ENCODE results near the gene TMEM208. TPM values are rescaled to one million over a fixed set of nuclear protein-coding genes. Genes with fewer than 3 reads are reported as not detected.

Gene TMEM208
- total and polyA plus RNA-seq, 2 of the 13 experiments (the other 11 are each of a cell fraction or from before 2014, with no cell fraction given): 58.8 to 72.9 TPM

DNA sequence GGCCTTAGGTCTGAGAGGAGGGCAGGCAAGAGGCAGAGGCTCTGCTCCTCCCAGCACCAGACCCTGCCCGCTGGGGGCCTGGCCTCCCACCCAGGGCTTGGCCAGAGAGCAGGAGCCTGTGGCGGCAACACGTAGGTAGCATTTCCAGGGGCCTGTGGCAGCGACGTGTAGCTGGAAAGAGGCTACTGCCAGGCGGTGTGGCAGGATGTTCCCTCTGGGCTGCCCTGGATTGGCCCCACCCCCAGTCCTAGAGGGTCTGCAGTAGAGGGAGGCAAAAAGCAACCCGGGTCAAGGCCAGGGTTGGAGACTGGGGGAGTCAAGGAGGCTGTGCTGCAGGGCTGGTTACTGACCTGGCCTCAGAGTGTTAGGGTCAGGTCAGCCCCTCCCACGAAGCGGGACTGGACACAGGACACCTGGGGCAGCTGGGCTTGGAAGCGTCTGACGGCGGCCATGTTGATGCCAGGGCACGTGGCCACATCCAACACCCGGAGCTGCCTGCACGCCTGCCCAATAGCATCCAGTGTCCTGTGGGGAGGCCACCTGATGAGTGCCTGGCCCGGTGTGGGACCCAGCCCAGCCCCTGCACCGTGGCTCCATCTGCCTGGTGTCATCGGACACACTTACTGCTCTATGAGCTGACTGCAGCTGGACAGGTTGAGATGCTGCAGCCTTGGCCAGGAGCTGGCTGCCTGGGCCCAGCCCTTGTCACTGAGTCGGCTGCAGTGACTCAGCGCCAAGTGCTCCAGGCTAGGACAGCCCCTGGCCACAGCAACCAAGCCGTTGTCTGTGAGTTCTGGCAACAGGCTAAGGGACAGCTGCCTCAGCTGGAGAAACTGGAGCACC is 19.5 kb upstream of the TMEM208 start (continued):
- TF ChIP-seq ZZZ3 (CRISPR knock-in tag; IDR thresholded peaks at IDR 0.05; ENCODE audit: borderline replicate concordance): no peak
- TF ChIP-seq YEATS4 (CRISPR knock-in tag; IDR thresholded peaks at IDR 0.05; ENCODE audit: borderline replicate concordance): 0 out of 2 replicates have a peak, but pooled peaks have one; percentile 17
- peak; percentile 44; the same call in 1 of the 2 replicates for TF ChIP-seq ZBTB38 (CRISPR knock-in tag; IDR thresholded peaks at IDR 0.05)
- no peak for TF ChIP-seq ZNF720 (CRISPR knock-in tag; IDR thresholded peaks at IDR 0.05)
- TF ChIP-seq ZNF296 (CRISPR knock-in tag; conservative IDR thresholded peaks at IDR 0.05): no peak
- TF ChIP-seq ZNF136 (CRISPR knock-in tag; IDR thresholded peaks at IDR 0.05; ENCODE audit: low read depth): no peak; the same call in 1 of the 2 replicates
- TF ChIP-seq, protein P1, sequence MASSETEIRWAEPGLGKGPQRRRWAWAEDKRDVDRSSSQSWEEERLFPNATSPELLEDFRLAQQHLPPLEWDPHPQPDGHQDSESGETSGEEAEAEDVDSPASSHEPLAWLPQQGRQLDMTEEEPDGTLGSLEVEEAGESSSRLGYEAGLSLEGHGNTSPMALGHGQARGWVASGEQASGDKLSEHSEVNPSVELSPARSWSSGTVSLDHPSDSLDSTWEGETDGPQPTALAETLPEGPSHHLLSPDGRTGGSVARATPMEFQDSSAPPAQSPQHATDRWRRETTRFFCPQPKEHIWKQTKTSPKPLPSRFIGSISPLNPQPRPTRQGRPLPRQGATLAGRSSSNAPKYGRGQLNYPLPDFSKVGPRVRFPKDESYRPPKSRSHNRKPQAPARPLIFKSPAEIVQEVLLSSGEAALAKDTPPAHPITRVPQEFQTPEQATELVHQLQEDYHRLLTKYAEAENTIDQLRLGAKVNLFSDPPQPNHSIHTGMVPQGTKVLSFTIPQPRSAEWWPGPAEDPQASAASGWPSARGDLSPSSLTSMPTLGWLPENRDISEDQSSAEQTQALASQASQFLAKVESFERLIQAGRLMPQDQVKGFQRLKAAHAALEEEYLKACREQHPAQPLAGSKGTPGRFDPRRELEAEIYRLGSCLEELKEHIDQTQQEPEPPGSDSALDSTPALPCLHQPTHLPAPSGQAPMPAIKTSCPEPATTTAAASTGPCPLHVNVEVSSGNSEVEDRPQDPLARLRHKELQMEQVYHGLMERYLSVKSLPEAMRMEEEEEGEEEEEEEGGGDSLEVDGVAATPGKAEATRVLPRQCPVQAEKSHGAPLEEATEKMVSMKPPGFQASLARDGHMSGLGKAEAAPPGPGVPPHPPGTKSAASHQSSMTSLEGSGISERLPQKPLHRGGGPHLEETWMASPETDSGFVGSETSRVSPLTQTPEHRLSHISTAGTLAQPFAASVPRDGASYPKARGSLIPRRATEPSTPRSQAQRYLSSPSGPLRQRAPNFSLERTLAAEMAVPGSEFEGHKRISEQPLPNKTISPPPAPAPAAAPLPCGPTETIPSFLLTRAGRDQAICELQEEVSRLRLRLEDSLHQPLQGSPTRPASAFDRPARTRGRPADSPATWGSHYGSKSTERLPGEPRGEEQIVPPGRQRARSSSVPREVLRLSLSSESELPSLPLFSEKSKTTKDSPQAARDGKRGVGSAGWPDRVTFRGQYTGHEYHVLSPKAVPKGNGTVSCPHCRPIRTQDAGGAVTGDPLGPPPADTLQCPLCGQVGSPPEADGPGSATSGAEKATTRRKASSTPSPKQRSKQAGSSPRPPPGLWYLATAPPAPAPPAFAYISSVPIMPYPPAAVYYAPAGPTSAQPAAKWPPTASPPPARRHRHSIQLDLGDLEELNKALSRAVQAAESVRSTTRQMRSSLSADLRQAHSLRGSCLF (CRISPR knock-in tag; IDR thresholded peaks at IDR 0.05; ENCODE audit: borderline replicate concordance): no peak
- TF ChIP-seq ZNF460 (CRISPR knock-in tag; IDR thresholded peaks at IDR 0.05; ENCODE audit: borderline replicate concordance): no peak
- peak; percentile 73 for TF ChIP-seq KDM2A (CRISPR knock-in tag; IDR thresholded peaks at IDR 0.05; ENCODE audit: borderline replicate concordance, low read depth)
- TF ChIP-seq MLLT10 (CRISPR knock-in tag; IDR thresholded peaks at IDR 0.05): no peak
- TF ChIP-seq ZNF501 (CRISPR knock-in tag; IDR thresholded peaks at IDR 0.05): no peak; the same call in 1 of the 2 replicates
- no peak for TF ChIP-seq ZNF20 (CRISPR knock-in tag; IDR thresholded peaks at IDR 0.05)
- TF ChIP-seq ZNF775 (CRISPR knock-in tag; IDR thresholded peaks at IDR 0.05; ENCODE audit: borderline replicate concordance): no peak
- TF ChIP-seq FOXO1 (CRISPR knock-in tag; IDR thresholded peaks at IDR 0.05): no peak
- TF ChIP-seq SP4 (CRISPR knock-in tag; IDR thresholded peaks at IDR 0.05): peak; percentile 38; the same call in 1 of the 2 replicates
- TF ChIP-seq ZNF468 (CRISPR knock-in tag; IDR thresholded peaks at IDR 0.05): no peak

All from HepG2 (cell line).